Activated CD4-positive, alpha-beta T cell treated with anti-CD3 and anti-CD28 coated beads for 24 hours (primary cell): ENCODE data around the gene TIFAB.
A peak's percentile ranks its signal among the peaks of the same experiment; 100 is the strongest.

Experiments
- DNase-seq, 2 donors: peaks; one replicate each; pipeline ENCODE4 v3.0.0-alpha.2; 2020; ENCODE audit warnings: low read depth in 2 of 2

TIFAB gene

GRCh38 chr5:135426102-135427082 lies 25.8 kb downstream of the TIFAB start:
- DNase-seq = peak in 1 of 2 donors; percentile 19

- DNase-seq = no peak
Observed at GRCh38 chr5:135425641-135426040, 26.5 kb downstream of the TIFAB start.

GRCh38 chr5:135423846-135424168 lies 28.3 kb downstream of the TIFAB start:
- no peak for DNase-seq

GRCh38 chr5:135423146-135423845 lies 28.9 kb downstream of the TIFAB start:
- no peak for DNase-seq

GRCh38 chr5:135422419-135422818 lies 29.7 kb downstream of the TIFAB start:
- DNase-seq = no peak

- DNase-seq = no peak
Observed at GRCh38 chr5:135417083-135417482, 35.1 kb downstream of the TIFAB start.

- no peak for DNase-seq
Observed at GRCh38 chr5:135405082-135405481, 47.1 kb downstream of the TIFAB start.

- DNase-seq = no peak
Observed at GRCh38 chr5:135402031-135402430, 50.1 kb downstream of the TIFAB start.

- DNase-seq = no peak
Observed at GRCh38 chr5:135400866-135401265, 51.3 kb downstream of the TIFAB start.

GRCh38 chr5:135399794-135400542 lies 52.2 kb downstream of the TIFAB start:
- no peak for DNase-seq

GRCh38 chr5:135398855-135399793 lies 53.0 kb downstream of the TIFAB start, which contains the start of gene MACROH2A1:
MACROH2A1 (minus strand) TSS chr5:135399231; CDS start chr5:135389093, 10,138 bp downstream.
- DNase-seq = peak; percentile 70

GRCh38 chr5:135398160-135398854 lies 53.8 kb downstream of the TIFAB start:
- peak in 1 of 2 donors; percentile 34 for DNase-seq
